Cardiac septum (tissue), 1 donor: Measurements from ENCODE around the gene DDX52. TPM values are rescaled to one million over a fixed set of nuclear protein-coding genes. Genes with fewer than 3 reads are reported as not detected.

Source experiments
- microRNA-seq: library from miRNA; unstranded; fragments of <30 nt; microRNA quantifications from one replicate; pipeline ENCODE4 v1.2.0, GENCODE V29; 2020
- total RNA-seq: library from RNA; stranded (reverse); fragmentation: NEBNext Ultra II Directional; extraction: Animal tissue kit (Norgen Biotek cat#: 25700); gene quantifications from one replicate; pipeline ENCODE4 v1.2.1, GENCODE V29; 2021
- donor health status: DM: no; HTN: no; CAD: no.

DDX52 gene
- total RNA-seq, 1 donor from 2014 or later = 12.4 TPM

Small RNA genes within 50 kb of the gene (microRNA-seq; reads per million reads assigned to microRNA genes)
- gene MIR378J = not detected

Other genes with a start within 250 kb of the DDX52 start
- gene ACACA, start 236.6 kb downstream of the DDX52 start, total RNA-seq = 26.9 TPM
- 18.5 TPM for gene TADA2A, start 236.6 kb downstream of the DDX52 start, total RNA-seq
- 22.4 TPM for gene DUSP14, start 153.6 kb downstream of the DDX52 start, total RNA-seq
- 35.7 TPM for gene SYNRG, start 34.0 kb downstream of the DDX52 start, total RNA-seq
- gene HNF1B, start 101.6 kb upstream of the DDX52 start, total RNA-seq = not detected